Stimulated activated CD8-positive, alpha-beta memory T cell treated with anti-CD3 and anti-CD28 coated beads, Interleukin-15, amount 100 ng/mL, for 1 hour (primary cell): ENCODE data around the gene E2F4.

Experiments used
- DNase-seq: peaks from one replicate; pipeline ENCODE4 v3.0.0-alpha.2; 2020; ENCODE audit warnings: low read depth

The E2F4 gene

DNA sequence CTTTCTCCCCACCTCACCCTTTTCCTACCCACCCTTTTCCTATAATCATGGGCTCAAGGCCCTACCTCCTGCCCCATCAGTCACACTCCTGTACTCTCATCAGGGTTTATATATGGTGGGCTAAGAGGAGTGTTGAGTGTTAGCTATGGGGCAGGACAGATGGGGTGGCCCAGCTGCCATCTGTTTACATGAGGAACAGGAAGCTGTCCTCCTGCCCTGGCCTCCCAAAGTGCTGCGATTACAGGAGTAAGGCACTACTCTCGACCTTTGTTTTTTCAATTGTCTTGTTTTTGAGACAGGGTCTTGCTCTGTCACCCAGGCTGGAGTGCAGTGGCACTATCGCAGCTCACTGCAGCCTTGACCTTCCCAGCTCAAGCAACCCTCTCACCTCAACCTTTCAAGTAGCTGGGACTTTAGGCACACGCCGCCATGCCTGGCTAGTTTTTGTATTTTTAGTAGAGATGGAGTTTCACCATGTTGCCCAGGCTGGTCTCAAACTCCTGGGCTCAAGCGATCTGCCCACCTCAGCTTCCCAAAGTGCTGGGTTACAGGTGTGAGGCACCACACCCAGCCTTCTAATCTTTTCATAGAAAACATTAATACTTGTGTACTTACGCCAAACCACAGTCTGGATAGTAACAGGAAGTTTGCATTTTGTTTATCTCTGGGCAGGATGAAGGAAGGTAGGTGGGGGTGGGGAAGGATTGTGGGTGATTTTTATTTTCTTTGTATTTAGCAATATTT is 33.9 kb upstream of the E2F4 start:
- DNase-seq = no peak

DNA sequence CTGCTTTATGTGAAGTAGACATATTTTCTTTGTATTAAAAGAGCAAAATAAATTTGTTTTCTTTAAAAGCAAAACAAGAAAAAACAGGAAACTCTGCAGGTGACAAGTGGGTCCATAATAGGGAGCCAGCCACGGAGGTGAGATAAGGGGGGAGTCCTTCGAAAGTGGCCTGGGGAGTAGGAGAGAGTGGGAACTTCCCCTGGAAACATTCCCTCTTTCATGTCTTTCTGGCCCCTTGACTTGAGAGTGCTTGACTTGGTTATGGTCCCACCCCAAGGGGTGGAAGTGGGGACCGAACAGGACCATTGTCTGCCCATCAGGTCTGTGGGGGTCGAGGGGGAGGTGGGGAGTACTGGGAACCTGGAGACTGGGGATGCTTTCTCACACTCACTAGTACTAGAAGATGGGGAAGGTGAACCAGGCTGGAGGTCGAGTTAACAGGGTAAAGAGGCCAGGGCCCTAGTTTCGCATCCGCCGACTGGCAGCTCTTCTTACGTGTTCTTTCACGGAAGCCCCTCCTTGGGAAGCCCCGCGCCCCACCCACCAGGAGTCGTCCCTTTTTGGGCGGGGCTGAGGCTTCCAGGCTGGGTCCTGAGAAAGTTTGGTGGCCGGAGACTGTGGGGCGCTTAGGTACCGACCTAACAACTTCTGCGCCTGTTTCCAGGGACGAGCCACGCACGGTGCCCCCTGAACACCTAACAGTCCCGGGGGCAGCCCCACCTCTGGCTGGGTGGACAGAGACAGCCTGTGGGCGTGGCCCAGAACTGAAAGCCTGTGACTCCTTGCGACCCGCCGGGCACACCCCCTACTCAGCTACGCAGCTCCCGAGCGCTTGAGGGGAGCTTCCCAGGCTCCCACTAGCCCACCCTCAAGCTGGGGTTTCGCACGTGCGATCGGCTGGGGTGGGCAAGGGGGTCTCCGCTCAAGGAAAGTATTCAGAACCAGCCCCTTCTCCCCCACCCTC is 33.0 kb upstream of the E2F4 start:
- peak; percentile 63 for DNase-seq

DNA sequence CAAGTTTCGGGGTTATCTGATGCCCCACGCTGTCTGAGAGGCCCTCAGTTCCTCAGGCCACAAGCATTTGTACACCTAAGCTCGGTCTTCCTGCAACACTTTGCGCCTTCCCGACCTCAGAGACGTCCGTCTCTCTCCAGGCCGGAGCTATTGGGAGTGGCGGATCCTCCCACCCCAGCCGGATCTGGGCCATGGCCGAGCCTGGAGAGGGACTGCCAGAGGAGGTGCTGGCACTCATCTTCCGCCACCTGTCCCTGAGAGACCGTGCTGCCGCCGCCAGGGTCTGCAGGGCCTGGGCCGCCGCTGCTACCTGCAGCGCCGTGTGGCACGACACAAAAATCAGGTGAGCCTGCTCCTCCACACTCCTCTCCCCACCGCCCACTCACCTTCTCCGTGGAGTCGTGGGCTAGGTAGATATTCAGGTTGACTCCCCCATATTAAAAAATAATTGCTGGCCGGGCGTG is 30.3 kb upstream of the E2F4 start:
- no peak for DNase-seq

DNA sequence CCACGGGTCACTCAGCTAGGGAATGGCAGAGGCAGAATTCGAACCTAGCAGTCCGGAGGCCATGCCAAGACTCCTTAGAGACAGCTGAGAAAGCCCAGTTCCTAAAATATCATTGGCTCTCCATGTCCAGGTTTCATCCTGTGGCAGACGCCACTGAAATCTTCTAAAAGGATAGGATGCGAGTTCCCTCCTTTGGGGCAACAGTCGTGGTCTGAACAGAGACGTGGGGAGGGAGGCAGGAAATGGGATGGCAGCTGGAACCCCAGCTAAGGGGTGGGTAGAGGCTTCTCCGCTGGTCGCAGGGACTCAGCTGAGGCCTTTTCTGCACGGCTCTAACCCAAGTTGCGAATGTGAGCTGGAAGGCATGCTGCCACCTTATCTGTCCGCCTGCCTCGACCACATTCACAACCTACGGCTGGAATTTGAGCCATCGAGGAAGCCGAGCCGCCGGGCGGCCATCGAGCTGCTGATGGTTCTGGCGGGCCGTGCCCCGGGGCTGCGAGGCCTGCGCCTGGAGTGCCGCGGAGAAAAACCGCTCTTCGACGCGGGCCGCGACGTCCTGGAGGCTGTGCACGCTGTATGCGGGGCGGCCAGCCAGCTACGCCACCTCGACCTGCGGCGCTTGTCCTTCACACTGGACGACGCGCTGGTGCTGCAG is 29.3 kb upstream of the E2F4 start:
- no peak for DNase-seq

DNA sequence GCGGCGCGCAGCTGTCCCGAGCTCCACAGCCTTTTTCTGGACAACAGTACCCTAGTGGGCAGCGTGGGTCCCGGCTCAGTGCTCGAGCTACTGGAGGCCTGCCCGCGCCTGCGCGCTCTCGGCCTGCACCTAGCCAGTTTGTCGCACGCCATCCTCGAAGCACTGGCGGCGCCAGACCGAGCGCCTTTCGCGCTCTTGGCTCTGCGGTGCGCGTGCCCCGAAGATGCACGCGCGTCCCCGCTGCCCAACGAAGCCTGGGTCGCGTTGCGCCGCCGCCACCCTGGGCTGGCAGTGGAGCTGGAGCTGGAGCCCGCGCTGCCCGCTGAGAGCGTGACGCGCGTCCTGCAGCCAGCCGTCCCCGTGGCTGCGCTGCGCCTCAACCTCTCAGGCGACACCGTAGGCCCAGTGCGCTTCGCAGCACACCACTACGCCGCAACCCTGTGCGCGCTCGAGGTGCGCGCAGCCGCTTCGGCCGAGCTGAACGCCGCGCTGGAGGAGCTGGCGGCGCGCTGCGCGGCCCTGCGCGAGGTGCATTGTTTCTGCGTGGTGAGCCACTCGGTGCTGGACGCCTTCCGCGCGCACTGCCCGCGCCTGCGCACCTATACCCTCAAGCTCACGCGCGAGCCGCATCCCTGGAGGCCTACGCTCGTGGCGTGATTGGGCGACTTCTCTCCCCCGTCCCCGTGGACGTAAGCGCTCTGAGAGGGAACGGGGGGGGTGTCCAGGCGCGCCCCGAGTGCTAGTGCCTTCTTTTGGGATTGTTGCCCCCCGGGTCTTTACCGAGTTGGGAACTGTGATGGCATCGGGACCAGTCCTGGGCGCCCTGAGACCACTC is 28.6 kb upstream of the E2F4 start:
- DNase-seq = no peak

DNA sequence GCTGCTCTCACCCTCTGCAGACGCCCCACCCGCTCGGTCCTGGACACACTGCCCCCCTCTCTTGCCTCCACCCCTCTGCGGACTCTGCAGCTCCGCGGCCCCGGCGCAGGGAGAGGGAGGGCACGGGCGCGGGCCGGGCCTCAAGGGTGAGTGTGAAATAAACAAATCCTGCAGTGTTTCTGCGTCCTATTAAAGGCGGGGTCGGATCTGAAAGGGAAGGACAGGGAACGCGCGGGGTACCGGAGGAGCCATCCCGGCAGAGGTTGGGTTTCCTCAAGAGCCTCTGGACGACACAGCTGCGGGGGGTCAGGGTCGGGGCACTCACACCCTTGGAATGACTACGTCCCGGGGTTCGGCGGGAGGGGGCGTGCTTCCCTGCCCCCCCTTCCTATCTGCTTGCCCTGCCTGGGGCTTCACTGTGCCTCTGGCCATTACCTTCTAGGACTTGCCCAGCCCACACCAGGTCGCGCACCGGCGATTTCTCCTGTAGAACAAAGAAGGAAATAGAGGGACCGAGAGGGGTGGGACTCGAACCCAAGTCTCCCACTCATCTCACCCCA is 27.9 kb upstream of the E2F4 start:
- DNase-seq = no peak

DNA sequence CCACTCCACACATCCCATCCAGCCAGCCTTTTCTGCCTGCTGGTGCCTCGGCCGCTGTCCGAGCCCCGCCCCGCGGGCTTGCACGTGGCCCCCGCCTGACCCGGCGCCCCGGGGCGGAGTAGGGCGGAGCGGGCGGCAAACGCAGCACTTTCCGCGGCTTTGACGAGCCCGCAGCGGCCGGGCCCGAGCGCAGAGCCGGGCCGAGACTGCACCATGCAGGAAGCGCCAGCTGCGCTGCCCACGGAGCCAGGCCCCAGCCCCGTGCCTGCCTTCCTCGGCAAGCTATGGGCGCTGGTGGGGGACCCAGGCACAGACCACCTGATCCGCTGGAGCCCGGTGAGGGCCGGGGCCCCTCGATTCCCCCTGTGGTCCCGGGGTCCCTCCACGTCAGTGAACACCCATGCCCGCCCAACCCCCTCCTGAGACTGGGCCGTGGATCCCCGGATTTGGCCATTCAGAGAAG is 27.3 kb upstream of the E2F4 start, which contains the start of gene HSF4:
HSF4 (plus strand) TSS at position 147 of the 463 bp plus-strand sequence; CDS start at position 214, 67 bp downstream.
- DNase-seq = no peak

DNA sequence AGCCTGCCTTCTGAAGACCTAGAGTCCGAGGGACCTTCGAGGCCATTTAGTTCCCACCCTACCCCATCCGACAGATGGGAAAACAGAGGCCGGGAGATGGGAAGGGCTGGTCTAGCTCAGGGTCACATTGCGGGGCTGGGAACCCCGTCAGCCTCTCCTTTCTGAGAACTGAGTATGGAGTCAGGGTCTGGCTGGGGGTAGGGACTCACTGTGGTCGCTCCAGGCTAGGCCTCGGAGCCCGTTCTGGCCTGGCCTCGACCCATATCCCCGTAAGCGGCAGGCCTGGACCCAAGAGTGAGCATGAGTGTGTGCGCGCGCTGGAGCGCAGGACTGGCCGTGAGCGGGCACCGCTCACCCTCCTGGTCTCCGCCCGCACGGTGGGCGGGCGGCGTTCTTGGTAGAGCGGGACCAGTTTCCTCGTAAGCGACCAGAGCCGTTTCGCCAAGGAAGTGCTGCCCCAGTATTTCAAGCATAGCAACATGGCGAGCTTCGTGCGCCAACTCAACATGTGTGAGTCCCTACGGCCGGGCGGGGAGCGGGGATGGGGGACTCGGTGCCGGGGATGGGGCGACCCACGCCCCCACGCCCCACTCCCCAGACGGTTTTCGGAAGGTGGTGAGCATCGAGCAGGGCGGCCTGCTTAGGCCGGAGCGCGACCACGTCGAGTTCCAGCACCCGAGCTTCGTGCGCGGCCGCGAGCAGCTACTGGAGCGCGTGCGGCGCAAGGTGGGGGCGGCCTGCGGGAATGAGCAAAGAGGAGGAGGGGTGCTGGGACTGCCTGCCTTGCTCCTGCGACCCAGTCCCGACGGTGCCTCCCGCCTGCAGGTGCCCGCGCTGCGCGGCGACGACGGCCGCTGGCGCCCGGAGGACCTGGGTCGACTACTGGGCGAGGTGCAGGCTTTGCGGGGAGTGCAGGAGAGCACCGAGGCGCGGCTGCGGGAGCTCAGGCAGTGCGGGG is 26.6 kb upstream of the E2F4 start:
- DNase-seq = no peak

DNA sequence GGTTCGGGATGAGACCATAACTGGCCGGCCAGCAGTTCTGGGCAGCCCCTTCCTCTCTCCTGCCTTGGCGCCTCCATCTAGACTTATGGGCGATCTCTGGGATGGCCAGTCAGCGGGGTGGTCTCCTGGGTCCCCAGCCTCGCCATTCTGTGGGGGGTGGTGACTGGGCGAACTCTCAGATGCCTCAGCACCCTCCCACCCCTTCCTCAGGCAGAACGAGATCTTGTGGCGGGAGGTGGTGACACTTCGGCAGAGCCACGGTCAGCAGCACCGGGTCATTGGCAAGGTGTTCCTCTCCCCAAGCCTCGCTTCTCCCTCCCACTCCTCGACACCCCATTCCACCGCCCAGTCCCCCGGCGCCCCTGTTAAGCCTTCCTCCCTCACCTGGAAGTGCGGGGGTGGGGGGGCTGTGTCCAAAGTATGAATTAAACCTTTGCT is 25.8 kb upstream of the E2F4 start:
- no peak for DNase-seq

DNA sequence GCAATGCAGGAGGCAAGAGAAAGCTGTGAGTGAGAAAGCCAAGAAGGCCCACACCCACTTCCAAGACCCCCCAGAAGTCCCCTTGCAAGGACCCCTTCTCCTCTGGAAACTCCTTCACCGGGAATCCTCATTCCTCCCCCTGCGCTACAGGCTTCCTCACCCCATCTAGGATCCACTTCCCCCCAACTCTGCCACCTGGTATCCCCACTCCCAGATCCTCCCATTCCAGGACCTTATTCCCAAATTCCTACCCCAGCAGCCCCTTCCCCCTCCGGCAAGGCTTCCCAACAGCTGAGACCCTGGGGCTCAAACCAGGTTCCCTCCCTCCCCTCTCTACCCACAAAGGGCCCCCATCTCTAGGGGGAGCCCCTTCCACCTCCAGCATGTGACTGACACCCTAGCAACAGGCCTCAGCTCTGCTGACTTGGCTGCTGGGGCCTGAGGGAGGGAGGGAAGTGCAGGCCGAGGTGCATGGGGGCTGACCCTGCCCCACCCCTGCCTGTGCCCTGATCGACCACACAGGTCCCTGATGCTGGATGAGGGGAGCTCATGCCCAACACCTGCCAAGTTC is 25.3 kb upstream of the E2F4 start:
- DNase-seq = no peak

DNA sequence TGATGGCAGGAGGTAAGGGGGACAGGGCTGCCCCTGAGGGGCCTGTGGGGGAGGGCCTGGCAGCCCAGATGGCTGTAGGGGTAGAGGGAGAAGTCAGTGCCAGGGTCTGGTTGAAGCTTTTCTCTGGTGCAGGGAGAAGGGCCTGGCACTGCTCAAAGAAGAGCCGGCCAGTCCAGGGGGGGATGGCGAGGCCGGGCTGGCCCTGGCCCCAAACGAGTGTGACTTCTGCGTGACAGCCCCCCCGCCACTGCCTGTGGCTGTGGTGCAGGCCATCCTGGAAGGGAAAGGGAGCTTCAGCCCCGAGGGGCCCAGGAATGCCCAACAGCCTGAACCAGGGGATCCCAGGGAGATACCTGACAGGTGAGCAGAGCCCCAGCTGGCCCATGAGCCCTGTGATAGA is 24.4 kb upstream of the E2F4 start:
- no peak for DNase-seq

DNA sequence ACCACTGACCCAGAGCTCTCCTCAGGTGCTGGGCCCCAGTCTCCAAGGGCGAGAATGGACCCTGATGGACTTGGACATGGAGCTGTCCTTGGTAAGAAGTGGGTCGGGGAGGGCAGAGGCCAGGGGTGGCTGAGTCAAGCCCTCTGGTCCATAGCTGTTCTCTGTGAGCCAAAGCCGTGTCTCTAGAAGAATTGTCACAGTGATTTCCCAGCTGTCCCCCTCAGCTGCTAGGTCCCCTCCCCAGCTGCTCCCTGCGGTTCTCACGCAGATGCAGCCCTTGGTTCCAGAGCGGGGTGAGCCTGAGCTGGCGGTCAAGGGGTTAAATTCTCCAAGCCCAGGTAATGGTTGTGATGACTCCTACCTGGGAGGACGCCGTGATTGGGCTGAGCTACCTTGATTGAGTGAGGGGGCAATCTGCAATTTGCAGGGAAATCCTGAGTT is 22.9 kb upstream of the E2F4 start:
- no peak for DNase-seq

DNA sequence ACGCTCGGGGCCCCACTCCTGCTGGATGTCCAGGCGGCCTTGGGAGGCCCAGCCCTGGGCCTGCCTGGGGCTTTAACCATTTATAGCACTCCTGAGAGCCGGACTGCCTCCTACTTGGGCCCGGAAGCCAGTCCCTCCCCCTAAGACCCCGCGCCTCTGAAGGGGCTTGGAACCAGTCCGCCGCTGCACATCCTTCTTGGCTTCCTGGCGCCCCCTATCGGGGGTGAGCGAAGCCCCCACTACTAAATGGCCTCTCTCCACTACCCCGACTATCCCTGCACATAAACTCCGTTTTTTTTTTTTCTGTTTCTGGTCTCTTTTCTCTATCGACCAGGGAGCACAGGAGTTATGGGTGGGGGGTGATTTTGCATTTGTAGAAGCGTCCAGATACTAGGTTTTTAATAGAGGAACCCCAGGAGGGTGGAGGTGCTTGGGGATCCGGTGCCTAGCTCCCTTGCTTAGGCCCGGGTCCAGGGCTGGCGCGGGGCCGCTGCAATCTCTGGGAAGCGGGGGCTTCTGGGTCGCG is 22.2 kb upstream of the E2F4 start:
- no peak for DNase-seq

DNA sequence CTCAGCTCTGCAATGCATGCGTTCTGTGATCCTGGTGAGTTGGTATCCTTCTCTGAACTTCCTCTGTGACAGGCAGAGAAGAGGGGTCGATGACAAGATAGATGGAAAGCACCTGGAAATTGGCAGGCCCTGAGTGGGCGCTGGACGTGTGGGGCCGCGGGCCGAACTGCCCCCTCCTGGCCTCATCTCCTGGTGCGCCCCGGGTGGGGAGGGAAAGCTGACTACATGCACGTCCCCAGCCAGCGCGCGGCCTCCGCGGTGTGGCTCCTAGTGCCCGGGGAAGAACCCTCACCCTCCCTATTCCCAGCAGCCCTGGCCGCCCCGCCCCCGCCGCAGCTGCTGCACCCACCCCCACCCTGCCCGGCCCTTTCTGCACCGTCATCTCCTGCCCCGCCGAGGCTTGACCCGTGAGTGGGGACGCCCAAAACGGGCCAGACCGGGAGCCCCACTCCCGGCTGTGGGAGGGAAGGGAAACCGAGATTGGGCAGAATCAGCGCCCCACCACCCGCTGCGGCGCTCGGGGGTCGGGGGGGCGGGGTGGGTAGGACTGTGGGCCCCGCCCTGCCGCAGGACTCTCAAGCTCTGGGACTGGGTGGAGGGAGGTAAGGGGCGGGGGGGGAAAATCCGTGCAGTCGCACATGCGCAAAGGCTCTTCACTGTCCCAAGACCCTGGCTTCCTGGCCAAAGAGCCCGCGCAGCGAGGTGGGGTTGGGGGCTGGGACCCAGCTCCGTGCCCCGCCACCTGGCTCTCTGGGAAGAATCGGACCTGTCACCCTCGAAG is 21.6 kb upstream of the E2F4 start, which contains the start of gene NOL3:
NOL3 (plus strand) TSS at position 371 of the 781 bp plus-strand sequence.
- DNase-seq = no peak

DNA sequence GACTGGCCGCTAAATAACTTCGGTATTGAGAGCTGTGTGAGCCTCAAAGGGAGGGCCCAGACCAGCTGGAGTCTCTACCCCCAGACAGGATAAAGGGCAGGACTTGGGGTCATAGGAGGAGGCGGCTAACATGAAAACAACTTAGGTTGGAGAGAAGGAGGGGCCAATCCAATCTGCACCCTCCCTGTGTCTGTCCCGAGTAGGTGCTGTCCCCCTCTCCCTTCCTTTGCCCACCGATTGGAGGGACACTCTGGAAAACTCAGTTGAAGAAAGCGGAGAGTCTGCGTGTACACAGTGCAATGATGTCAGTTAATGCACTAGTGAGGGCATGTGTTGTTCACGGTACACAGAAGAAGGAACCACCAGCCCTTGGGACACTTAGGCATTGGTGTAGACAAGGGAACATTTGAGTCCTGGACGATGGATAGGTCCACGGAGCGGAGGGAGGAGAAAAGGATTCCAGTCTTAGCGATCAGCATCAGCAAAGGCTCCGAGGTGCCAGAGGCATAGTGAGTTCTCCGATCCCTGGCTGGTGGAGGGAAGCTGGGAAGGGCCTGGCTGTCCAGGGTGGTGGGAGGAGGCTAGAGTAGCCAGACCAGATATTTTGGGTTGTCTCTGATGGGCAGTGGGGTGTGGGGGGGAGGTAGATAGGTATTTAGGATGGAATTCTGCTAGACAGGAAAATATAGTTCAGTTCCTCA is 20.9 kb upstream of the E2F4 start:
- no peak for DNase-seq

DNA sequence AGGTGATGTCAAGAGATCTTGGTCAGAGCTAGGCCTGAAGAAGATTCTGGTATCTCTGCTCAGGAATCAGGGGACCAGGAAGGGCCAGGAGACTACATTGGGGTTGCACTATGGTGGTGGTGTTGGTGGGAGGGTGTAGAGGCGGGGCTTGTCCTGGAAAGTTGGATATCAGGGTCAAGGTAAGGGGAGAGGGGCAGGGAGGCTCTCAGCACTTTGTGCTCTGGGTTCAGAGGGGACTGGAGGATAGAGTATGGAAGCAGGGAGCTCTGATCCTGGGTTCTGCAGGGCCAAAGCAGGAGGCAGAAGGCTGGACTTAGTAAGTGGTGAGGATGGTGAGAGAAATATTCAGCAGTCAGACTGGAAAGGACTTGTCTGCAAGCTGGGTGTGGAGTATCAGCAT is 18.6 kb upstream of the E2F4 start:
- no peak for DNase-seq
